Progenitor cell of endocrine pancreas (in vitro differentiated cells): ENCODE data around the gene AVPI1. TPM values are rescaled to one million over a fixed set of nuclear protein-coding genes. Genes with fewer than 3 reads are reported as not detected.
"Not testable (repeated sequence)": the region's sequence is repeated elsewhere in the genome, so short reads cannot be mapped to it uniquely, and the experiment has no call there.

Experiments
- DNase-seq: peaks from one replicate; pipeline ENCODE4 v3.0.0; 2021; ENCODE audit warnings: low spot score; ENCODE audit not compliant: unreplicated experiment
- H3K27ac Mint-ChIP-seq: 2 replicates; pipeline ENCODE4 v1.8.0; 2021; ENCODE audit warnings: mild to moderate bottlenecking, moderate library complexity, mixed read lengths
- H3K27me3 Mint-ChIP-seq: 2 replicates; pipeline ENCODE4 v1.8.0; 2021; ENCODE audit warnings: mixed read lengths
- H3K36me3 Mint-ChIP-seq: 2 replicates; pipeline ENCODE4 v1.8.0; 2022; ENCODE audit warnings: mixed read lengths; ENCODE audit not compliant: insufficient read depth
- H3K4me1 Mint-ChIP-seq: 2 replicates; pipeline ENCODE4 v1.8.0; 2021; ENCODE audit warnings: low read depth, mixed read lengths
- H3K4me3 Mint-ChIP-seq: 2 replicates; pipeline ENCODE4 v1.8.0; 2021; ENCODE audit warnings: low read depth, mild to moderate bottlenecking, moderate library complexity, mixed read lengths
- H3K9me3 Mint-ChIP-seq: 2 replicates; pipeline ENCODE4 v1.8.0; 2021; ENCODE audit warnings: low read depth, mixed read lengths
- total RNA-seq: library from RNA; stranded (reverse); gene quantifications from 2 replicates; pipeline ENCODE4 v1.2.1, GENCODE V29; 2021
- TF ChIP-seq, protein P1 (sequence below): fragments of 200-600 bp; sonication (generic); IDR thresholded peaks from one replicate; pipeline ENCODE4 v1.5.0; 2021; ENCODE audit warnings: antibody characterized with exemption, mild to moderate bottlenecking; ENCODE audit not compliant: unreplicated experiment

AVPI1 gene
- total RNA-seq, 1 donor from 2014 or later, result 4.3 TPM

DNA sequence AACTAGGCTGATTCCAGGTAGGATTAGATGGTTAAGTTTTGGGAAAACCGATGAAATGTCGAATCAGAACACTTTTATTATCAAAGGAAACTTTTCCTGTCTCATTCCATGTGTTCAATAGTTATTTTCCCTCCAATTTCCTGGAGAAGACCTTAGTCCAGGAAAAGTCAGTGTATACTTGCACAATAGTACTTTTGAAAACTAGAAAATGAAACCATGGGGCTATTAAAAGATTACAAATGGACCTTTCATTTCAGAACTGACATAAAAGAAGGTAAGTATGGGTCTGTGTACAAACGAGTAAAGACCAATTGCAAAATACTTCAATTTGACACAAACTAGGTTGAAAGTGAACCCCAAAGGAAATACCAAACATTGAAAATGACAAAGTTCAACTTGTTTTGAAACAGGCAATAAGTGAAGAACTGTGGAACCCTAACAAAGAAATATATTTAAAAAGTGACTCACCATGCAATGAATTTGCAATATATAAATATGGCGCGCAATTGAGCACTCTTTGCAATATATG, 2.1 kb downstream of the AVPI1 start:
- H3K4me3 Mint-ChIP-seq, result no peak overlapping the region
- no peaks in the 10 kb centered on the region for H3K36me3 Mint-ChIP-seq
- no peak for DNase-seq
- H3K27ac Mint-ChIP-seq, result peak overlapping the region; percentile 52
- H3K4me1 Mint-ChIP-seq, result peaks cover 13% of the 10 kb centered on the region
- TF ChIP-seq, protein P1, sequence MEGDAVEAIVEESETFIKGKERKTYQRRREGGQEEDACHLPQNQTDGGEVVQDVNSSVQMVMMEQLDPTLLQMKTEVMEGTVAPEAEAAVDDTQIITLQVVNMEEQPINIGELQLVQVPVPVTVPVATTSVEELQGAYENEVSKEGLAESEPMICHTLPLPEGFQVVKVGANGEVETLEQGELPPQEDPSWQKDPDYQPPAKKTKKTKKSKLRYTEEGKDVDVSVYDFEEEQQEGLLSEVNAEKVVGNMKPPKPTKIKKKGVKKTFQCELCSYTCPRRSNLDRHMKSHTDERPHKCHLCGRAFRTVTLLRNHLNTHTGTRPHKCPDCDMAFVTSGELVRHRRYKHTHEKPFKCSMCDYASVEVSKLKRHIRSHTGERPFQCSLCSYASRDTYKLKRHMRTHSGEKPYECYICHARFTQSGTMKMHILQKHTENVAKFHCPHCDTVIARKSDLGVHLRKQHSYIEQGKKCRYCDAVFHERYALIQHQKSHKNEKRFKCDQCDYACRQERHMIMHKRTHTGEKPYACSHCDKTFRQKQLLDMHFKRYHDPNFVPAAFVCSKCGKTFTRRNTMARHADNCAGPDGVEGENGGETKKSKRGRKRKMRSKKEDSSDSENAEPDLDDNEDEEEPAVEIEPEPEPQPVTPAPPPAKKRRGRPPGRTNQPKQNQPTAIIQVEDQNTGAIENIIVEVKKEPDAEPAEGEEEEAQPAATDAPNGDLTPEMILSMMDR, result no peak
- H3K9me3 Mint-ChIP-seq, result no peaks in the 10 kb centered on the region
- H3K27me3 Mint-ChIP-seq, result no peaks in the 10 kb centered on the region

DNA sequence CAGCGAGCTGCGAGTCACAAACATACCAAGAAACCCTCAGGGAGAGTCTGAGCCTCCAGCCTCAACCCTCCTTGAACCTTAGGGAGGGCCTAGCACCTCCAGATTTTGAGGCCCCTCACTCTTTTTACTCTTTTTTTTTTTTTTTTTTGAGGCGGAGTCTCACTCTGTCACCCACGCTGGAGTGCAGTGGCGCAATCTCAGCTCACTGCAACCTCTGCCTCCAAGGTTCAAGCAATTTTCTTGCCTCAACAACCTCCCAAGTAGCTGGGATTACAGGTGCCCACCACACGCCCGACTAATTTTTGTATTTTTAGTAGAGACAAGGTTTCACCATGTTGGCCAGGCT, 2.7 kb downstream of the AVPI1 start:
- peaks cover 13% of the 10 kb centered on the region for H3K4me1 Mint-ChIP-seq
- not testable (repeated sequence) for H3K27me3 Mint-ChIP-seq, H3K27ac Mint-ChIP-seq, DNase-seq, H3K9me3 Mint-ChIP-seq, H3K4me3 Mint-ChIP-seq, H3K36me3 Mint-ChIP-seq

DNA sequence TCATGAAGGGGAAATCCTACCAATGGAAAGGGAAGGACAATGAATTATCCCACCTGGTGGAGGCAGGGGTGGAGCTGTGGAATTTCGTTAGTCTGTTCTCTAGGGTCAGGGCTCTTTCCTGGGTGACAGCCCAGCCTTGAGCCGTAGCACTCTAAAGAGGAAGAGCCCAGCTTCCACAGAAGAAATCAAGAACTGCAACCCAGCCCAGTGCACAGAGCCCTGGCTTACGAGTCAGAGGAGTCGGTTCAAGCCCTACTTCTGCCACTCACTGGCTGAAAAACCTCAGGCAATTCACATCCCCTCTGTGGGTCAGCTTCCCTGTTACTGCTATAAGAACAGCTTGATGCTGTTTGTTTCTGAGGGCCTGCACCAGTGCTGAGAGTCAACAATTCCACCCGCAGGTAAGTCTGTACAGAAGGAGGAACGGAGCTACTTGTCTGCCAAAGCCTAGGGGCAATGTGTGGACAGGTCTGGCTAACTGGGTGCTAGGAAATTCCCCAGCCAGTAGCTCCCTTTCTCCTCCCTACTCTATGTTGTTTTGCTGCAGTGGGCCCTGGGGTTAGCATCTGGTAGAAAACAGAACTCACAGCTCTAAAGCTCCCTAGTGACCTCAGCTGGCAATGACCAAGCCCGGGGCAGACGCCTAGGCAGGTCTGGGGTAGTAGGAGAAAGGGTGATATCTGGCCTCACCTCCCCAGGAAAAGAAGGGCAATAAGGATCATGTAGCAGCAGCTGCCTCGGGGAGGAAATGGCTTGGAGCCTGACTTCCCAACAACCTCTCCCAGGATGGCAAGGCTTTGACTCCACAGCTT, 3.3 kb downstream of the AVPI1 start:
- Mint-ChIP-seq H3K4me3 (no peak overlapping the region), H3K9me3 (no peaks in the 10 kb centered on the region), H3K36me3 (no peaks in the 10 kb centered on the region), H3K27me3 (no peaks in the 10 kb centered on the region), H3K27ac (peak overlapping the region; percentile 16), H3K4me1 (peaks cover 13% of the 10 kb centered on the region)
- DNase-seq, result no peak
- TF ChIP-seq, protein P1, result no peak

DNA sequence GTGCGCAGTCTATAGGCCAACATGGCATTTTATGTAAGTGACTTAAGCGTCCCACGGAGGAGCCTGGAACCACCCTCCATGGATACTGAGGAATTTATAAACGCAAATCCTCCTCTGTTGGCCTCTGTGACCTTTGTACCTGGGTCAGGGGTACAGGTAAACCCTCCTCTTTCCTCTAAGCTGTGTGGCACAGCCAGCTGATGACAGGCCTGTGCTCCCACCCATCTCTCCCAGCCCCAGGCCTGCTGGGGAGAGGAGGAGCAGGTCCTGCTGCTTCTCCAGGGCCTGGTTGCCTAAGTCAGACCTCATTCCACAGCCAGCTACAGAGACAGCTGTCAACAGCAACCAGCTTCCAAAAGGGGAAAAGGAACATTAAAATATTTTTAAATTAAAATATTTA, 5.0 kb downstream of the AVPI1 start:
- H3K4me1 Mint-ChIP-seq, result peaks cover 7% of the 10 kb centered on the region
- H3K9me3 Mint-ChIP-seq, result no peaks in the 10 kb centered on the region
- H3K4me3 Mint-ChIP-seq, result no peak overlapping the region
- no peaks in the 10 kb centered on the region for H3K27me3 Mint-ChIP-seq
- no peak for DNase-seq
- TF ChIP-seq, protein P1, result no peak
- H3K27ac Mint-ChIP-seq, result no peak overlapping the region
- no peaks in the 10 kb centered on the region for H3K36me3 Mint-ChIP-seq

DNA sequence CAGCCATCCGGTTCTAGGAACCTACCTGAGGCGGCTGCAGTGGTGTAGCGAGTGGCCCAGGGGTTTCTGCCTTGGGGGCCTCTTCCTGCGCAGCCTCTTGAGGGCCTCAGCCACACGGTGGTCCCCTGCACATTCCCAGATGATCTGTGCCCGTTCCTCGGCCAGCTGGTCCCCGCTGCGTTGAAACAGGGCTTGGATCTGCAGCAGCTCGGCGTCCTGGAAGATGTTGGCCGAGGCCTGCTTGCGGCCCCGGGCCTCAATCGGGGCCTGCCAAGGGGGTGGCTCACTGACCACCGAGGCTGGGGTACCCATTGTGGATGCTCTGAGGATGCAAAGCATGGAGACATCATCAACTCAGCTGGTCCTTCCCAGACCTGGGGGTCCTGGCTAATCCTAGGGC, 7.4 kb downstream of the AVPI1 start:
- Mint-ChIP-seq H3K4me3 (no peak overlapping the region), H3K27ac (no peak overlapping the region), H3K4me1 (peaks cover 7% of the 10 kb centered on the region), H3K27me3 (no peaks in the 10 kb centered on the region), H3K36me3 (peaks cover 3% of the 10 kb centered on the region), H3K9me3 (no peaks in the 10 kb centered on the region)
- no peak for DNase-seq
- TF ChIP-seq, protein P1, result no peak
